Ovary (tissue), 3 donors: Measurements from ENCODE around the gene GNG2.

Experiments used
- EP300 ChIP-seq: sonication (generic); formaldehyde crosslinking; IDR thresholded peaks from one replicate; pipeline ENCODE4 v1.6.1; 2017; ENCODE audit warnings: antibody characterized with exemption
- POLR2A ChIP-seq: fragments of 450-650 bp; IDR thresholded peaks from one replicate; pipeline ENCODE4 v1.6.1; 2017; ENCODE audit warnings: antibody characterized with exemption, mild to moderate bottlenecking, moderate library complexity
- TF ChIP-seq, protein P1 (sequence below), 3 donors: fragments of 450-650 bp in 2 of 3; fragments of 200-600 bp in 1 of 3; IDR thresholded peaks; one replicate each; pipeline versions ENCODE4 v1.5.1 to v1.8.0; 2016 to 2022; ENCODE audit warnings: antibody characterized with exemption in 3 of 3, mild to moderate bottlenecking in 1 of 3
- donor health status: DM: no; HTN: no; CAD: no.

GRCh38 chr14:52012635-52013034 is 152.2 kb downstream of the GNG2 start:
- TF ChIP-seq, protein P1, sequence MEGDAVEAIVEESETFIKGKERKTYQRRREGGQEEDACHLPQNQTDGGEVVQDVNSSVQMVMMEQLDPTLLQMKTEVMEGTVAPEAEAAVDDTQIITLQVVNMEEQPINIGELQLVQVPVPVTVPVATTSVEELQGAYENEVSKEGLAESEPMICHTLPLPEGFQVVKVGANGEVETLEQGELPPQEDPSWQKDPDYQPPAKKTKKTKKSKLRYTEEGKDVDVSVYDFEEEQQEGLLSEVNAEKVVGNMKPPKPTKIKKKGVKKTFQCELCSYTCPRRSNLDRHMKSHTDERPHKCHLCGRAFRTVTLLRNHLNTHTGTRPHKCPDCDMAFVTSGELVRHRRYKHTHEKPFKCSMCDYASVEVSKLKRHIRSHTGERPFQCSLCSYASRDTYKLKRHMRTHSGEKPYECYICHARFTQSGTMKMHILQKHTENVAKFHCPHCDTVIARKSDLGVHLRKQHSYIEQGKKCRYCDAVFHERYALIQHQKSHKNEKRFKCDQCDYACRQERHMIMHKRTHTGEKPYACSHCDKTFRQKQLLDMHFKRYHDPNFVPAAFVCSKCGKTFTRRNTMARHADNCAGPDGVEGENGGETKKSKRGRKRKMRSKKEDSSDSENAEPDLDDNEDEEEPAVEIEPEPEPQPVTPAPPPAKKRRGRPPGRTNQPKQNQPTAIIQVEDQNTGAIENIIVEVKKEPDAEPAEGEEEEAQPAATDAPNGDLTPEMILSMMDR (IDR thresholded peaks at IDR 0.05): no peak
- no peak for TF ChIP-seq EP300
- no peak for TF ChIP-seq POLR2A
